HepG2 (cell line): ENCODE data around the gene TTC32. TPM values are rescaled to one million over a fixed set of nuclear protein-coding genes. Genes with fewer than 3 reads are reported as not detected.

Experiments
- ADNP ChIP-seq: sonication (generic); formaldehyde crosslinking; IDR thresholded peaks from 2 replicates; pipeline ENCODE4 v1.4.0; 2020; ENCODE audit warnings: missing genetic modification reagents
- ATF1 ChIP-seq: IDR thresholded peaks from 2 replicates; pipeline ENCODE4 v1.6.1; 2016; ENCODE audit warnings: mild to moderate bottlenecking, control low read depth
- CEBPG ChIP-seq: IDR thresholded peaks from 2 replicates; pipeline ENCODE4 v1.6.1; 2016
- KLF6 ChIP-seq: IDR thresholded peaks from 2 replicates; pipeline ENCODE4 v1.8.0; 2016; ENCODE audit warnings: missing biosample characterization, missing genetic modification reagents
- MEIS1 ChIP-seq: sonication (generic); formaldehyde crosslinking; IDR thresholded peaks from 2 replicates; pipeline ENCODE4 v1.9.0; 2021; ENCODE audit warnings: mild to moderate bottlenecking, missing genetic modification reagents, moderate library complexity, borderline replicate concordance
- NR2F1 ChIP-seq, 2 experiments: fragments of 450-650 bp in 1 of 2; formaldehyde crosslinking in 1 of 2; IDR thresholded peaks; 2 replicates each; pipeline versions ENCODE4 v1.5.0 to v1.6.1; 2016 to 2020; ENCODE audit warnings: mild to moderate bottlenecking in 1 of 2, missing compliant biosample characterization in 1 of 2, missing genetic modification reagents in 1 of 2, moderate library complexity in 1 of 2
- RCOR2 ChIP-seq: IDR thresholded peaks from 2 replicates; pipeline ENCODE4 v1.6.1; 2016; ENCODE audit warnings: missing biosample characterization, missing genetic modification reagents
- SALL2 ChIP-seq: sonication (generic); formaldehyde crosslinking; IDR thresholded peaks from 2 replicates; pipeline ENCODE4 v1.8.1; 2023; ENCODE audit warnings: mild to moderate bottlenecking, missing genetic modification reagents, inconsistent platforms
- SRSF9 ChIP-seq: fragments of 200-400 bp; formaldehyde crosslinking; IDR thresholded peaks from 2 replicates; pipeline ENCODE4 v1.6.1; 2018; ENCODE audit warnings: borderline replicate concordance, mild to moderate bottlenecking, low read depth, low read length; ENCODE audit not compliant: insufficient read depth, poor library complexity, severe bottlenecking
- ZBTB7B ChIP-seq: sonication (generic); formaldehyde crosslinking; IDR thresholded peaks from 2 replicates; pipeline ENCODE4 v1.4.0; 2020; ENCODE audit warnings: missing genetic modification reagents
- ZNF160 ChIP-seq: sonication (generic); formaldehyde crosslinking; IDR thresholded peaks from 2 replicates; pipeline ENCODE4 v1.8.0; 2022; ENCODE audit warnings: mild to moderate bottlenecking, inconsistent platforms, missing genetic modification reagents
- ZNF556 ChIP-seq: sonication (generic); formaldehyde crosslinking; IDR thresholded peaks from 2 replicates; pipeline ENCODE4 v1.4.0; 2020; ENCODE audit warnings: mild to moderate bottlenecking, missing genetic modification reagents, borderline replicate concordance
- polyA plus RNA-seq, 8 experiments: library from polyadenylated mRNA; depleted of rRNA in 3 of 8; stranded (reverse) in 7 of 8; unstranded in 1 of 8; fragments of >200 nt; fragmentation: Illumina TruSeq in 4 of 8; extraction: Trizol in 4 of 8; gene quantifications; 2 replicates each; pipeline versions ENCODE4 v1.2.1 to v1.2.3, GENCODE V29; 2011 to 2016; ENCODE audit warnings: low read depth in 4 of 8, missing spikeins in 1 of 8, mixed read lengths in 1 of 8; ENCODE audit not compliant: insufficient read depth in 1 of 8
- total RNA-seq, 5 experiments: library from RNA; depleted of rRNA; stranded (reverse); fragments of >200 nt; fragmentation: Illumina TruSeq; extraction: Trizol; gene quantifications; 2 replicates each; pipeline ENCODE4 v1.2.3, GENCODE V29; 2016; ENCODE audit warnings: low read depth in 1 of 5
- TF ChIP-seq, protein P1 (sequence below): sonication (generic); formaldehyde crosslinking; IDR thresholded peaks from 2 replicates; pipeline ENCODE4; 2020; ENCODE audit warnings: missing genetic modification reagents, mild to moderate bottlenecking, borderline replicate concordance
- TF ChIP-seq, protein P2 (sequence below): sonication (generic); formaldehyde crosslinking; IDR thresholded peaks from 2 replicates; pipeline ENCODE4 v1.5.0; 2020; ENCODE audit warnings: mild to moderate bottlenecking, missing genetic modification reagents, moderate library complexity
- TF ChIP-seq, protein P3 (sequence below): sonication (generic); formaldehyde crosslinking; IDR thresholded peaks from 2 replicates; pipeline ENCODE4 v1.8.1; 2022; ENCODE audit warnings: low read depth, mild to moderate bottlenecking, missing genetic modification reagents
- TF ChIP-seq, protein P4 (sequence below): sonication (generic); IDR thresholded peaks from 2 replicates; pipeline ENCODE4 v1.6.1; 2016; ENCODE audit warnings: low read depth, borderline replicate concordance

The TTC32 gene
- total and polyA plus RNA-seq, 2 of the 13 experiments (the other 11 are each of a cell fraction or from before 2014, with no cell fraction given): 21.6 to 38.3 TPM

DNA sequence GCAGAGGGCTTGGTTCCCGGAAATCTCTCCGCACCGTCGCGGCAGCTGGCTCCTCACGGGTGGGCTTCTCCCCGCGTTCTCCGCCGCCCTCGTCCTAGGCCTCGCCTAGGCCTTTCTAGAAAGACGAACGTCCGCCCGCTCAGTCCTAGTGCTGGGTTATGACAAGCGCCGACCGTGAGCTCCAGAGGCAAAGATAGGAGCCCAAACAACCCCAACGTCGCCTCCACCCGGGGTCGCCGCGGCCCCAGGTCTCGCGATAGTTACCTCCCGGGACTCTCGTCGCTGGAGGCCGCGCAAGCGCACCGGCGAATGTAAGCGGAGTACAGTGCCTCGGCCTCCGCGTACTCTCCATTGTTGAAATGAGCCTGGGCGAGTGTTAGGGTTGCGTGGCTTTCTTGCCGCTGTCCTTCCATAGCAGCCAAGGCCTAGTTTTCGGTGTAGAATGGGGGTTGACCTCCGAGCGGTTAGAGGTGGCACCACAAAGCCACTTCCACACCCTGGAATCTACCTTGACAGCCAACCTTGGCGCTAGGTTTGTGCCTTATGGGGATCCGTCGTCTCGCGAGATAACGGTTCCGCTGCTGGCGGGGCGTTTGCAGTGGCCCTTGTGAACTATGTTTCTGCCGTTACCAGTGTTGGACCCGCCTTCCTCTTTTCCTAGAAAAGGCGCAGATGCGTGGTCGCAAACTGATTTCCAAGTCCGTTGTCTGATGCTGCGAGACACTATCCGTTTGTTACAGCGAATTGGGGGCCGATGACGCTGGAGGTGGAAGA lies at the start of gene TTC32 (continued):
- TF ChIP-seq, protein P1, sequence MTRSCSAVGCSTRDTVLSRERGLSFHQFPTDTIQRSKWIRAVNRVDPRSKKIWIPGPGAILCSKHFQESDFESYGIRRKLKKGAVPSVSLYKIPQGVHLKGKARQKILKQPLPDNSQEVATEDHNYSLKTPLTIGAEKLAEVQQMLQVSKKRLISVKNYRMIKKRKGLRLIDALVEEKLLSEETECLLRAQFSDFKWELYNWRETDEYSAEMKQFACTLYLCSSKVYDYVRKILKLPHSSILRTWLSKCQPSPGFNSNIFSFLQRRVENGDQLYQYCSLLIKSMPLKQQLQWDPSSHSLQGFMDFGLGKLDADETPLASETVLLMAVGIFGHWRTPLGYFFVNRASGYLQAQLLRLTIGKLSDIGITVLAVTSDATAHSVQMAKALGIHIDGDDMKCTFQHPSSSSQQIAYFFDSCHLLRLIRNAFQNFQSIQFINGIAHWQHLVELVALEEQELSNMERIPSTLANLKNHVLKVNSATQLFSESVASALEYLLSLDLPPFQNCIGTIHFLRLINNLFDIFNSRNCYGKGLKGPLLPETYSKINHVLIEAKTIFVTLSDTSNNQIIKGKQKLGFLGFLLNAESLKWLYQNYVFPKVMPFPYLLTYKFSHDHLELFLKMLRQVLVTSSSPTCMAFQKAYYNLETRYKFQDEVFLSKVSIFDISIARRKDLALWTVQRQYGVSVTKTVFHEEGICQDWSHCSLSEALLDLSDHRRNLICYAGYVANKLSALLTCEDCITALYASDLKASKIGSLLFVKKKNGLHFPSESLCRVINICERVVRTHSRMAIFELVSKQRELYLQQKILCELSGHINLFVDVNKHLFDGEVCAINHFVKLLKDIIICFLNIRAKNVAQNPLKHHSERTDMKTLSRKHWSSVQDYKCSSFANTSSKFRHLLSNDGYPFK (CRISPR knock-in tag): peak; percentile 98
- TF ChIP-seq, protein P2, sequence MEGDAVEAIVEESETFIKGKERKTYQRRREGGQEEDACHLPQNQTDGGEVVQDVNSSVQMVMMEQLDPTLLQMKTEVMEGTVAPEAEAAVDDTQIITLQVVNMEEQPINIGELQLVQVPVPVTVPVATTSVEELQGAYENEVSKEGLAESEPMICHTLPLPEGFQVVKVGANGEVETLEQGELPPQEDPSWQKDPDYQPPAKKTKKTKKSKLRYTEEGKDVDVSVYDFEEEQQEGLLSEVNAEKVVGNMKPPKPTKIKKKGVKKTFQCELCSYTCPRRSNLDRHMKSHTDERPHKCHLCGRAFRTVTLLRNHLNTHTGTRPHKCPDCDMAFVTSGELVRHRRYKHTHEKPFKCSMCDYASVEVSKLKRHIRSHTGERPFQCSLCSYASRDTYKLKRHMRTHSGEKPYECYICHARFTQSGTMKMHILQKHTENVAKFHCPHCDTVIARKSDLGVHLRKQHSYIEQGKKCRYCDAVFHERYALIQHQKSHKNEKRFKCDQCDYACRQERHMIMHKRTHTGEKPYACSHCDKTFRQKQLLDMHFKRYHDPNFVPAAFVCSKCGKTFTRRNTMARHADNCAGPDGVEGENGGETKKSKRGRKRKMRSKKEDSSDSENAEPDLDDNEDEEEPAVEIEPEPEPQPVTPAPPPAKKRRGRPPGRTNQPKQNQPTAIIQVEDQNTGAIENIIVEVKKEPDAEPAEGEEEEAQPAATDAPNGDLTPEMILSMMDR (CRISPR knock-in tag): peak; percentile 64
- TF ChIP-seq ZBTB7B (CRISPR knock-in tag) (peak; percentile 78), ZNF160 (CRISPR knock-in tag) (peak; percentile 84), SALL2 (CRISPR knock-in tag) (peak; percentile 97), ATF1 (CRISPR knock-in tag) (peak; percentile 78), NR2F1 (CRISPR knock-in tag; IDR thresholded peaks at IDR 0.05) (no peak), SRSF9 (no peak), ZNF556 (CRISPR knock-in tag) (peak; percentile 97), MEIS1 (peak; percentile 92), ADNP (CRISPR knock-in tag) (no peak), RCOR2 (no peak), KLF6 (CRISPR knock-in tag) (peak; percentile 91), CEBPG (CRISPR knock-in tag) (peak; percentile 57)
- TF ChIP-seq, protein P3, sequence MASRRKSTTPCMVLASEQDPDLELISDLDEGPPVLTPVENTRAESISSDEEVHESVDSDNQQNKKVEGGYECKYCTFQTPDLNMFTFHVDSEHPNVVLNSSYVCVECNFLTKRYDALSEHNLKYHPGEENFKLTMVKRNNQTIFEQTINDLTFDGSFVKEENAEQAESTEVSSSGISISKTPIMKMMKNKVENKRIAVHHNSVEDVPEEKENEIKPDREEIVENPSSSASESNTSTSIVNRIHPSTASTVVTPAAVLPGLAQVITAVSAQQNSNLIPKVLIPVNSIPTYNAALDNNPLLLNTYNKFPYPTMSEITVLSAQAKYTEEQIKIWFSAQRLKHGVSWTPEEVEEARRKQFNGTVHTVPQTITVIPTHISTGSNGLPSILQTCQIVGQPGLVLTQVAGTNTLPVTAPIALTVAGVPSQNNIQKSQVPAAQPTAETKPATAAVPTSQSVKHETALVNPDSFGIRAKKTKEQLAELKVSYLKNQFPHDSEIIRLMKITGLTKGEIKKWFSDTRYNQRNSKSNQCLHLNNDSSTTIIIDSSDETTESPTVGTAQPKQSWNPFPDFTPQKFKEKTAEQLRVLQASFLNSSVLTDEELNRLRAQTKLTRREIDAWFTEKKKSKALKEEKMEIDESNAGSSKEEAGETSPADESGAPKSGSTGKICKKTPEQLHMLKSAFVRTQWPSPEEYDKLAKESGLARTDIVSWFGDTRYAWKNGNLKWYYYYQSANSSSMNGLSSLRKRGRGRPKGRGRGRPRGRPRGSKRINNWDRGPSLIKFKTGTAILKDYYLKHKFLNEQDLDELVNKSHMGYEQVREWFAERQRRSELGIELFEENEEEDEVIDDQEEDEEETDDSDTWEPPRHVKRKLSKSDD (CRISPR knock-in tag): peak; percentile 74
- TF ChIP-seq, protein P4, sequence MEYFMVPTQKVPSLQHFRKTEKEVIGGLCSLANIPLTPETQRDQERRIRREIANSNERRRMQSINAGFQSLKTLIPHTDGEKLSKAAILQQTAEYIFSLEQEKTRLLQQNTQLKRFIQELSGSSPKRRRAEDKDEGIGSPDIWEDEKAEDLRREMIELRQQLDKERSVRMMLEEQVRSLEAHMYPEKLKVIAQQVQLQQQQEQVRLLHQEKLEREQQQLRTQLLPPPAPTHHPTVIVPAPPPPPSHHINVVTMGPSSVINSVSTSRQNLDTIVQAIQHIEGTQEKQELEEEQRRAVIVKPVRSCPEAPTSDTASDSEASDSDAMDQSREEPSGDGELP: peak; percentile 42; the same call in 1 of the 2 replicates
